WTC11 (cell line): Measurements from ENCODE around the gene SLC17A8. TPM values are rescaled to one million over a fixed set of nuclear protein-coding genes. Genes with fewer than 3 reads are reported as not detected.

ENCODE experiments used
- ATAC-seq: fragments of 200-7000 bp; cut with Tn5 transposase; 2 replicates; pipeline ENCODE4 v1.10.0; 2021; ENCODE audit warnings: mild to moderate bottlenecking, moderate library complexity
- CTCF ChIA-PET: fragments of 300-600 bp; sonication (Branson Sonifier 250); formaldehyde crosslinking; loops from one replicate; lab custom pipeline; 2021; ENCODE audit warnings: antibody characterized with exemption; lab: Charles Lee
- POLR2A ChIA-PET: fragments of 350-600 bp; sonication (Branson Sonifier 250); formaldehyde crosslinking; loops from one replicate; lab custom pipeline; 2021; ENCODE audit warnings: antibody characterized with exemption; lab: Charles Lee
- DNase-seq: peaks from one replicate; pipeline ENCODE4 v3.0.0; 2021; ENCODE audit warnings: low spot score
- H3K27ac Mint-ChIP-seq: 2 replicates; pipeline ENCODE4 v1.8.0; 2021; ENCODE audit warnings: mixed read lengths
- H3K27me3 Mint-ChIP-seq: 2 replicates; pipeline ENCODE4 v1.8.0; 2021; ENCODE audit warnings: low read depth, mild to moderate bottlenecking, moderate library complexity, mixed read lengths
- H3K36me3 Mint-ChIP-seq: 2 replicates; pipeline ENCODE4 v1.8.0; 2021; ENCODE audit warnings: mixed read lengths
- H3K4me1 Mint-ChIP-seq: 2 replicates; pipeline ENCODE4 v1.8.0; 2022; ENCODE audit warnings: mixed read lengths
- H3K4me3 Mint-ChIP-seq: 2 replicates; pipeline ENCODE4 v1.8.0; 2021; ENCODE audit warnings: mild to moderate bottlenecking, moderate library complexity, mixed read lengths
- H3K9me3 Mint-ChIP-seq: 2 replicates; pipeline ENCODE4 v1.8.0; 2021; ENCODE audit warnings: mixed read lengths
- AR ChIP-seq: fragments of 250-450 bp; sonication (Bioruptor Pico); IDR thresholded peaks from 2 replicates; pipeline ENCODE4 v1.9.0; 2021; ENCODE audit warnings: mild to moderate bottlenecking
- ATF2 ChIP-seq: sonication (generic); formaldehyde crosslinking; IDR thresholded peaks from 2 replicates; pipeline ENCODE4 v1.8.1; 2022; ENCODE audit warnings: low read depth, missing genetic modification reagents, borderline replicate concordance
- CREB1 ChIP-seq: sonication (generic); formaldehyde crosslinking; IDR thresholded peaks from 2 replicates; pipeline ENCODE4 v1.8.0; 2023; ENCODE audit warnings: mild to moderate bottlenecking, missing genetic modification reagents
- CREM ChIP-seq: sonication (generic); formaldehyde crosslinking; IDR thresholded peaks from 2 replicates; pipeline ENCODE4 v1.8.1; 2022; ENCODE audit warnings: mild to moderate bottlenecking, missing genetic modification reagents, moderate library complexity
- E2F1 ChIP-seq: sonication (generic); formaldehyde crosslinking; IDR thresholded peaks from 2 replicates; pipeline ENCODE4 v1.8.0; 2022; ENCODE audit warnings: mild to moderate bottlenecking, missing genetic modification reagents
- E2F4 ChIP-seq: sonication (generic); formaldehyde crosslinking; IDR thresholded peaks from 2 replicates; pipeline ENCODE4 v1.8.1; 2022; ENCODE audit warnings: low read depth, mild to moderate bottlenecking, moderate library complexity, missing genetic modification reagents, borderline replicate concordance
- ESRRA ChIP-seq: sonication (generic); formaldehyde crosslinking; IDR thresholded peaks from 2 replicates; pipeline ENCODE4 v1.8.1; 2022; ENCODE audit warnings: mild to moderate bottlenecking, missing genetic modification reagents, borderline replicate concordance
- MLX ChIP-seq: sonication (generic); formaldehyde crosslinking; IDR thresholded peaks from 2 replicates; pipeline ENCODE4 v1.8.1; 2023; ENCODE audit warnings: mild to moderate bottlenecking, missing genetic modification reagents, moderate library complexity
- NFATC4 ChIP-seq: fragments of 250-450 bp; sonication (Bioruptor Pico); IDR thresholded peaks from 2 replicates; pipeline ENCODE4 v1.9.0; 2021; ENCODE audit warnings: mild to moderate bottlenecking
- NR1H2 ChIP-seq: sonication (generic); formaldehyde crosslinking; IDR thresholded peaks from 2 replicates; pipeline ENCODE4 v1.9.0; 2021; ENCODE audit warnings: mild to moderate bottlenecking, moderate library complexity, missing genetic modification reagents
- PREB ChIP-seq: sonication (generic); formaldehyde crosslinking; IDR thresholded peaks from 2 replicates; pipeline ENCODE4 v1.8.1; 2022; ENCODE audit warnings: mild to moderate bottlenecking, missing genetic modification reagents, moderate library complexity, borderline replicate concordance
- PRRX2 ChIP-seq: fragments of 250-450 bp; sonication (Bioruptor Pico); IDR thresholded peaks from 2 replicates; pipeline ENCODE4 v1.8.0; 2021; ENCODE audit warnings: mild to moderate bottlenecking
- SOX15 ChIP-seq: fragments of 250-450 bp; sonication (Bioruptor Pico); IDR thresholded peaks from 2 replicates; pipeline ENCODE4 v1.9.0; 2021; ENCODE audit warnings: mild to moderate bottlenecking
- TEAD1 ChIP-seq: sonication (generic); formaldehyde crosslinking; IDR thresholded peaks from 2 replicates; pipeline ENCODE4 v1.8.0; 2022; ENCODE audit warnings: mild to moderate bottlenecking, missing genetic modification reagents
- TEAD4 ChIP-seq: sonication (generic); formaldehyde crosslinking; IDR thresholded peaks from 2 replicates; pipeline ENCODE4 v1.8.0; 2022; ENCODE audit warnings: mild to moderate bottlenecking, missing genetic modification reagents
- ZBTB43 ChIP-seq: sonication (generic); formaldehyde crosslinking; IDR thresholded peaks from 2 replicates; pipeline ENCODE4 v1.8.1; 2023; ENCODE audit warnings: mild to moderate bottlenecking, missing genetic modification reagents
- ZNF121 ChIP-seq: sonication (generic); formaldehyde crosslinking; IDR thresholded peaks from 2 replicates; pipeline ENCODE4 v1.8.0; 2023; ENCODE audit warnings: missing genetic modification reagents
- ZNF219 ChIP-seq: sonication (generic); formaldehyde crosslinking; IDR thresholded peaks from 2 replicates; pipeline ENCODE4 v1.8.0; 2023; ENCODE audit warnings: missing genetic modification reagents, mild to moderate bottlenecking, borderline replicate concordance
- ZNF281 ChIP-seq: sonication (generic); formaldehyde crosslinking; IDR thresholded peaks from 2 replicates; pipeline ENCODE4 v1.8.0; 2023; ENCODE audit warnings: mild to moderate bottlenecking, missing genetic modification reagents
- ZNF317 ChIP-seq: sonication (generic); formaldehyde crosslinking; IDR thresholded peaks from 2 replicates; pipeline ENCODE4 v1.8.1; 2023; ENCODE audit warnings: low read depth, mild to moderate bottlenecking, moderate library complexity, missing genetic modification reagents, borderline replicate concordance
- ZNF671 ChIP-seq: fragments of 250-450 bp; sonication (Bioruptor Pico); IDR thresholded peaks from 2 replicates; pipeline ENCODE4 v1.8.0; 2021; ENCODE audit warnings: mild to moderate bottlenecking
- total RNA-seq: library from RNA; stranded (reverse); gene quantifications from 3 replicates; pipeline ENCODE4 v1.2.3, GENCODE V29; 2021

Gene SLC17A8
- total RNA-seq, 1 experiment from 2014 or later: 0.26 TPM

GRCh38 chr12:100372853-100373640, 16.2 kb downstream of the SLC17A8 start (continued):
- TF ChIP-seq E2F4 (CRISPR knock-in tag) (no peak), ZNF671 (no peak), CREB1 (no peak), ESRRA (CRISPR knock-in tag) (no peak), CREM (CRISPR knock-in tag) (no peak), ZNF317 (CRISPR knock-in tag) (no peak), NFATC4 (CRISPR knock-in tag) (no peak)

- Mint-ChIP-seq H3K27ac (no peak overlapping the region), H3K27me3 (peaks cover 58% of the 10 kb centered on the region), H3K4me1 (peaks cover 47% of the 10 kb centered on the region), H3K9me3 (no peaks in the 10 kb centered on the region), H3K4me3 (no peak overlapping the region), H3K36me3 (no peaks in the 10 kb centered on the region)
- peak; percentile 52 for ATAC-seq
- ChIA-PET CTCF (interaction anchor here (1.4 to 3.0 kb wide), 2 partner anchors 30 to 39 kb away, joined by 4 to 28 read pairs; no protein-coding TSS in a partner anchor), POLR2A (interaction anchor here (0.8 kb wide), 1 partner anchor 12 kb away, joined by 3 read pairs; no protein-coding TSS in a partner anchor)
- no peak for DNase-seq
- TF ChIP-seq PRRX2 (CRISPR knock-in tag) (no peak), MLX (CRISPR knock-in tag) (no peak), ZNF121 (CRISPR knock-in tag) (no peak), E2F1 (CRISPR knock-in tag) (no peak), ZNF219 (CRISPR knock-in tag) (no peak), SOX15 (CRISPR knock-in tag) (no peak), AR (CRISPR knock-in tag) (no peak), TEAD1 (no peak), PREB (no peak), TEAD4 (no peak), ZBTB43 (no peak), NR1H2 (CRISPR knock-in tag) (no peak), ZNF281 (no peak), ATF2 (CRISPR knock-in tag) (no peak)
These were observed 18.3 kb downstream of the SLC17A8 start for GRCh38 chr12:100375038-100375735.
